CD14-positive monocyte (primary cell): ENCODE measurements around the gene ZBTB39. TPM values are rescaled to one million over a fixed set of nuclear protein-coding genes. Genes with fewer than 3 reads are reported as not detected.
"Not testable (repeated sequence)": the region's sequence is repeated elsewhere in the genome, so short reads cannot be mapped to it uniquely, and the experiment has no call there.

Experiments used
- DNase-seq, 3 donors: peaks; one replicate each; pipeline ENCODE4 v3.0.0-alpha.2; 2011 to 2022
- H2AFZ ChIP-seq: 2 replicates; pipeline ENCODE4 v1.6.0; 2012; ENCODE audit warnings: mild to moderate bottlenecking, low read depth, low read length, inconsistent platforms; ENCODE audit not compliant: insufficient read depth, poor library complexity, severe bottlenecking
- H3K27ac ChIP-seq, 2 donors: 1 replicate in 1 of 2; 2 replicates in 1 of 2; pipeline ENCODE4 v1.5.1; 2012 to 2013; ENCODE audit warnings: low read length in 2 of 2, control low read depth in 1 of 2, inconsistent platforms in 1 of 2, low read depth in 1 of 2, mild to moderate bottlenecking in 1 of 2
- H3K27me3 ChIP-seq, 2 donors: one replicate each; pipeline versions ENCODE4 v1.6.0 to v1.6.1; 2011 to 2013; ENCODE audit warnings: low read length in 2 of 2; ENCODE audit not compliant: control insufficient read depth in 2 of 2, insufficient read depth in 2 of 2
- H3K36me3 ChIP-seq, 2 donors: replicated peaks in 1 of 2; 1 replicate in 1 of 2; 2 replicates in 1 of 2; pipeline versions ENCODE4 v1.5.1 to v1.6.1; 2012 to 2013; ENCODE audit warnings: low read length in 2 of 2, control low read depth in 1 of 2, inconsistent platforms in 1 of 2, mild to moderate bottlenecking in 1 of 2; ENCODE audit not compliant: insufficient read depth in 2 of 2, control insufficient read depth in 1 of 2
- H3K4me1 ChIP-seq, 2 donors: 1 replicate in 1 of 2; 2 replicates in 1 of 2; pipeline versions ENCODE4 v1.5.1 to v1.6.1; 2012 to 2013; ENCODE audit warnings: low read length in 2 of 2, control low read depth in 1 of 2, inconsistent platforms in 1 of 2, mild to moderate bottlenecking in 1 of 2, moderate library complexity in 1 of 2; ENCODE audit not compliant: insufficient read depth in 2 of 2, control insufficient read depth in 1 of 2
- H3K4me2 ChIP-seq: replicated peaks from 2 replicates; pipeline ENCODE3; 2012; ENCODE audit warnings: low read length, moderate library complexity, mild to moderate bottlenecking; ENCODE audit not compliant: poor library complexity, severe bottlenecking; ENCODE audit errors: extremely low read depth
- H3K4me3 ChIP-seq, 3 experiments: fragments of 200-600 bp in 1 of 3; sonication (generic) in 1 of 3; replicated peaks in 1 of 3; 1 replicate in 2 of 3; 2 replicates in 1 of 3; pipeline ENCODE4 v1.5.1; 2011 to 2013; ENCODE audit warnings: low read length in 3 of 3, mild to moderate bottlenecking in 3 of 3, control low read depth in 2 of 3, low read depth in 2 of 3, inconsistent platforms in 1 of 3, moderate library complexity in 1 of 3
- H3K79me2 ChIP-seq: 2 replicates; pipeline ENCODE4 v1.6.0; 2012; ENCODE audit warnings: mild to moderate bottlenecking, control low read depth, inconsistent platforms, low read length, moderate library complexity; ENCODE audit not compliant: insufficient read depth
- H3K9ac ChIP-seq: 2 replicates; pipeline ENCODE4 v1.6.0; 2017; ENCODE audit warnings: low read length, mild to moderate bottlenecking; ENCODE audit not compliant: insufficient read depth, poor library complexity, severe bottlenecking
- H3K9me3 ChIP-seq, 2 donors: replicated peaks in 1 of 2; 1 replicate in 1 of 2; 2 replicates in 1 of 2; pipeline versions ENCODE4 v1.5.1 to v1.6.1; 2012 to 2013; ENCODE audit warnings: low read length in 2 of 2, control low read depth in 1 of 2; ENCODE audit not compliant: control insufficient read depth in 1 of 2, insufficient read depth in 1 of 2
- H4K20me1 ChIP-seq: 2 replicates; pipeline ENCODE4 v1.6.0; 2012; ENCODE audit warnings: mild to moderate bottlenecking, low read length, control low read depth, moderate library complexity; ENCODE audit not compliant: insufficient read depth
- H3K27ac Mint-ChIP-seq, 7 donors: one replicate each; pipeline ENCODE4 v1.8.0; 2020; ENCODE audit warnings: mild to moderate bottlenecking in 7 of 7, mixed read lengths in 7 of 7, moderate library complexity in 6 of 7, inconsistent platforms in 2 of 7
- H3K27me3 Mint-ChIP-seq, 3 donors: one replicate each; pipeline ENCODE4 v1.8.0; 2021 to 2022; ENCODE audit warnings: low read depth in 3 of 3, mild to moderate bottlenecking in 3 of 3, mixed read lengths in 3 of 3, moderate library complexity in 3 of 3, inconsistent platforms in 1 of 3
- H3K36me3 Mint-ChIP-seq, 2 donors: one replicate each; pipeline ENCODE4 v1.8.0; 2020; ENCODE audit warnings: mixed read lengths in 2 of 2, inconsistent platforms in 1 of 2, mild to moderate bottlenecking in 1 of 2
- H3K4me1 Mint-ChIP-seq: one replicate; pipeline ENCODE4 v1.8.0; 2020; ENCODE audit warnings: mild to moderate bottlenecking, mixed read lengths
- H3K4me3 Mint-ChIP-seq, 2 donors: one replicate each; pipeline ENCODE4 v1.8.0; 2020; ENCODE audit warnings: mild to moderate bottlenecking in 2 of 2, mixed read lengths in 2 of 2, moderate library complexity in 1 of 2
- H3K9me3 Mint-ChIP-seq, 7 donors: one replicate each; pipeline ENCODE4 v1.8.0; 2020 to 2022; ENCODE audit warnings: mixed read lengths in 7 of 7, mild to moderate bottlenecking in 6 of 7, moderate library complexity in 6 of 7, inconsistent platforms in 2 of 7
- WGBS: methylation state at CpG from one replicate; pipeline ENCODE4 v1.1.5; 2013; ENCODE audit warnings: missing lambda C conversion rate; ENCODE audit not compliant: insufficient coverage; 5-methylcytosine and 5-hydroxymethylcytosine counted together
- intact Hi-C, 2 donors: fragments of 100-400 bp; cut with micrococcal nuclease; formaldehyde crosslinking; loops; one replicate each; pipeline versions ENCODE4 v1.15.0 to v1.15.1; 2023
- polyA plus RNA-seq, 3 donors: library from polyadenylated mRNA; depleted of rRNA in 1 of 3; unstranded in 2 of 3; stranded (reverse) in 1 of 3; fragments of 300-500 nt in 2 of 3; fragments of >200 nt in 1 of 3; fragmentation: Illumina TruSeq in 2 of 3; gene quantifications; 1 replicate in 2 of 3; 2 replicates in 1 of 3; pipeline ENCODE4 v1.2.3, GENCODE V29; 2012 to 2021
- TF ChIP-seq, protein P1 (sequence below): fragments of 200-600 bp; IDR thresholded peaks from one replicate; pipeline ENCODE4 v1.8.0; 2022; ENCODE audit warnings: antibody characterized with exemption, mild to moderate bottlenecking

Gene ZBTB39
- polyA plus RNA-seq, 3 donors: 0.65 to 3.7 (median 1.2) TPM

DNA sequence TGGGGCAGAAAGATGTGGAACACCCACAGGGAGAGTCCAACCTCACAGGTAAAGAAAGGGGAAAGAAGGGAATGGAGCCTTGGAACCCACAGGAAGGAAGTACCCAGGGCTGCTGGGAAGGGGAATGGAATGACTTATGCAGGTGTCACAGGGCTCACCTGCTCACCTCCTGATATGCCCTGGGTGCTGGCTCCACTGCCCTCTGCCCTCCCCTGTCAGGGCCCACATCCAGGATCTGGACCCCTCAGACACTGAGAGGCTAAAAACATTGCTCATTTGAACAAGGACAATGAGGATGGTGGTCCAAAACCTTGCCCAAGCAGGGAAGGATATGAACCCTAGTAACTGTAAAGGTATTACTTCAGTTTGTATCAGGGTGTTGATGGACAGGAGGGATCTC lies 19.3 kb downstream of the ZBTB39 start:
- H3K4me1 Mint-ChIP-seq: peaks cover 33% of the 10 kb centered on the region
- H3K27ac Mint-ChIP-seq: no peak overlapping the region
- H3K27me3 Mint-ChIP-seq: peaks cover 4 to 6% (median 4%) of the 10 kb centered on the region in 3 donors
- H3K4me1 ChIP-seq: peaks cover 26 to 31% of the 10 kb centered on the region in 2 donors
- no peaks in the 10 kb centered on the region for H3K36me3 Mint-ChIP-seq
- no peaks in the 10 kb centered on the region for H3K36me3 ChIP-seq
- intact Hi-C loops: loop anchor here (2.0 to 5.0 kb wide), 2 partner anchors 228 to 230 kb away; no protein-coding TSS in a partner anchor
- H3K4me3 Mint-ChIP-seq: no peak overlapping the region
- H2AFZ ChIP-seq: peak overlapping the region; percentile 23
- no peaks in the 10 kb centered on the region for H3K9me3 Mint-ChIP-seq
- no peak overlapping the region for H3K4me3 ChIP-seq
- H4K20me1 ChIP-seq: no peaks in the 10 kb centered on the region
- no peak overlapping the region for H3K9ac ChIP-seq
- no peak for DNase-seq
- H3K9me3 ChIP-seq: no peaks in the 10 kb centered on the region
- TF ChIP-seq, protein P1, sequence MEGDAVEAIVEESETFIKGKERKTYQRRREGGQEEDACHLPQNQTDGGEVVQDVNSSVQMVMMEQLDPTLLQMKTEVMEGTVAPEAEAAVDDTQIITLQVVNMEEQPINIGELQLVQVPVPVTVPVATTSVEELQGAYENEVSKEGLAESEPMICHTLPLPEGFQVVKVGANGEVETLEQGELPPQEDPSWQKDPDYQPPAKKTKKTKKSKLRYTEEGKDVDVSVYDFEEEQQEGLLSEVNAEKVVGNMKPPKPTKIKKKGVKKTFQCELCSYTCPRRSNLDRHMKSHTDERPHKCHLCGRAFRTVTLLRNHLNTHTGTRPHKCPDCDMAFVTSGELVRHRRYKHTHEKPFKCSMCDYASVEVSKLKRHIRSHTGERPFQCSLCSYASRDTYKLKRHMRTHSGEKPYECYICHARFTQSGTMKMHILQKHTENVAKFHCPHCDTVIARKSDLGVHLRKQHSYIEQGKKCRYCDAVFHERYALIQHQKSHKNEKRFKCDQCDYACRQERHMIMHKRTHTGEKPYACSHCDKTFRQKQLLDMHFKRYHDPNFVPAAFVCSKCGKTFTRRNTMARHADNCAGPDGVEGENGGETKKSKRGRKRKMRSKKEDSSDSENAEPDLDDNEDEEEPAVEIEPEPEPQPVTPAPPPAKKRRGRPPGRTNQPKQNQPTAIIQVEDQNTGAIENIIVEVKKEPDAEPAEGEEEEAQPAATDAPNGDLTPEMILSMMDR: no peak
- no peak overlapping the region for H3K4me2 ChIP-seq
- H3K79me2 ChIP-seq: no peaks in the 10 kb centered on the region
- no peak overlapping the region for H3K27ac ChIP-seq
- H3K27me3 ChIP-seq: no peaks in the 10 kb centered on the region

DNA sequence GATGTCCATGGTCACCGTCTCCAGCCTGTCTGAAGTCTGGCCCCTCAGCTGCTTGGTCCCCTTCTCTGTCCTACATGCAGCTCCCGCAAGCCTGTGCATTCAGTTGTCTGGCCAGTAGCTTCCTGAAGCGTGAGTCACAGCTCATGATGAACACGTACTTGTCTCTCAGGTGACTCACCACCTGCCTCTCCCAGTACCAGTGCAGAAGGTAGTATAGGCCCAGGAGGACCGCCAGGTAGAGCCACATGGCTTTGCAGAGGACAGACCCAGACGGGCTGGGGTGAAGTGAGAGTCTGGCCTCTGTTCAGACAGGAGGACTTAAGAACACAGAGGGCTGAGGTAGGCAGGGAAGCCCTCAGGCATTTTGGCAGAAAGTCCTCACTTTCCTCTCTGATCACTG lies 20.6 kb downstream of the ZBTB39 start:
- H3K27ac Mint-ChIP-seq, H3K36me3 ChIP-seq, H3K4me3 ChIP-seq, H2AFZ ChIP-seq, H3K9me3 ChIP-seq, H3K4me3 Mint-ChIP-seq, H3K79me2 ChIP-seq, H3K27ac ChIP-seq, H3K27me3 Mint-ChIP-seq, DNase-seq, H3K9me3 Mint-ChIP-seq, H3K36me3 Mint-ChIP-seq, H4K20me1 ChIP-seq, H3K9ac ChIP-seq, H3K27me3 ChIP-seq, H3K4me2 ChIP-seq: not testable (repeated sequence)
- peaks cover 22% of the 10 kb centered on the region for H3K4me1 Mint-ChIP-seq
- intact Hi-C loops: loop anchor here (2.0 to 5.0 kb wide), 2 partner anchors 227 to 228 kb away; no protein-coding TSS in a partner anchor
- H3K4me1 ChIP-seq: peaks cover 13 to 18% of the 10 kb centered on the region in 2 donors
- WGBS: 68% methylated on average over 2 of the region's 6 CpGs
